ENCODE measurements around the gene TK2.
A peak's percentile ranks its signal among the peaks of the same experiment; 100 is the strongest.
"Not testable (repeated sequence)": the region's sequence is repeated elsewhere in the genome, so short reads cannot be mapped to it uniquely, and the experiment has no call there.

TK2 gene

DNA sequence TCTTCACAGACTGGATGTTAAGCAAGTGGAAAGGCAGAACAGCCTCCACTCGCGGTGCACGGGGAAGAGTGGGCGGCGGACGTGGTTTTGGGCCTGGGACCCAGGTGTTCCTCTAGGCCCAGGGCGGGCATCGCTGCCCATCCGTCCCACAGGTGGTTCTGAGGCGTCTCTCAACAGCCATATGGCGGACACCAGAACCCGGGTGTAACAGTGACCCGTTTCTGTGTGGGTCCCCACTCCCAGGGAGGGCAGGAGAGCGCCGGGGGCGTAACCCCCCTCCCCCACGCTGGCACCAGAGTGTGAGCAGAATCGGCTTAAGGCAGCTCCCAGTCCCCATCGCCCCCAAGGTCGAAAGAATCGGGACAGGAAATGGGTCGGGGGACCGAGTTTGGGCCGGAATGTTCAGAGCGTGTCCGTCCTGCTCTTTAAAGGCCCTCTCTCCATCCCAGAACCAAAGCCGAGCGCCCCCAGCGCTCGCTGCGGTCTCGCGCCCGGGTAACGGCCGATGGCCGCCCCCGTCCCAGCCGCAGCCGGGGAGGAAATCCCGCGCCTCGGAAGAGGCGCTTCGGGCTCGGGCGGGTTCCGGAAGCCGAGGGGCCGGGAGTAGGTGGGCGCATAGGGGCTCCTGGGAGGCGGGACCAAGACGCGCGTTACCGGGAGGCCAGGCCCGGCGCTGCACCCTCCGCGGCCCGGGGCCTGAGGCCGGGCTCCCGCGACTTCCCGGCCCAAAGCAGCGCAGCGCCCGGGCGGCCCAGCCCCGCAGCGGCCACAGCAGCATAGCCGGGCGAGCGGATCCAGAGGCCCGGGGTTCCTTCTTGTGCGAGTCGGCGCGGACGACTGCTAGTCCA is at the start of gene TK2:
Gene TK2 (minus strand): TSS at position 839 of the 848 bp plus-strand sequence. CDS start 61 bp downstream, at position 778.
- peak in 1 of 2 experiments; percentile 34 for DNase-seq

DNA sequence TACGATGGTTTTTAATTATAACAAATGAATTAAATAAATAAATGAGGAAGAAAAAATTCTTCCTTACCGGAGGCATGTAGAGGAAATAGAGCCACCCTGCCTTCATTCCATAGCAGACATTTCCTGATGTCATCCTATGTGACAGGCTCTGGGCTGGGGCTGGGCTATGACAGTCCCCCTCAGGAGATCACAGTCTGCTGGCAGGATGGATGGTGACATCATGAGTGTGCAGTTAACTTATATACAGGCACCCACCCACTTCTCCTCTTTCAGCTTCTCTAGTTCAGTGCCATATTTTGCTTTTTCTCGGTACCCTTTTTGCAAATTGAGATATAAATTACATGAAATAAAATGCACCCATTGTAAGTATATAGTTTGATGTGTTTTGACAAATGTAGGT is 48.2 kb upstream of the TK2 start:
- DNase-seq, result no peak

DNA sequence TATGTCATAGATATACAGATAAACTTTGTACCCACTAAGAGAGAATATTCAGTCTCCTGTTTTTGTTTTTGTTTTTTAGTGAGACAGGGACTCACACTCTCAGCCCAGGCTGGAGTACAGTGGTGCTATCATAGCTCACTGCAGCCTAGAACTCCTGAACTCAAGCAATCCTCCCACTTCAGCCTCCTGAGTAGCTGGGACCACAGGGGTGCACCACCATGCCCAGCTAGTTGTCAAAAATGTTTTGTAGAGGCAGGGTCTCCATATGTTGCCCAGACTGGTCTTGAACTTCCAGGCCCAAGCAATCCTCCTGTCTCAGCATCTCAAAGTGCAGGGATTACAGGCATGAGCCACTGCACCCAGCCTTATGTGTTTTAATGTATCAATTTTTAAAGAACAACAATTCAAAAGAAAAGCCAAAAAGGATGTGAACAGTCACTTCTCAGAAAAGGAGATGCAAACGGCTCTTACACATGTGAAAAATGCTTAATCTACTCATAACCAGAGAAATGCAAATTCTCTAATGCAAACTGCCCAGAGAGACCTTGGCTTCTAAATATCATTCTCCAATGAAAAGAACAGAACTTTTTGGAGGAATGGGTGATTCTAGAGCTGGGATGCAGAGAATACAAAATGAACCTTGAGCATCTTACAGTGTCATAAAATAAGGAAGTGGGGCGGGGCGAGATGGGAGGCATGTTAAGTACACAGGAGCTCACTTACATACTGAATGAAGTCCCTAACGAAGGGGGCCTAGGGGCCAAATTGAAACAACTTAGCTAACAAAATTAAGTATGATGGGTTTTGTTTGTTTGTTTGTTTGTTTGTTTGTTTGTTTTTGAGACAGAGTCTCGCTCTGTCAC is 47.3 kb upstream of the TK2 start:
- no peak for DNase-seq

DNA sequence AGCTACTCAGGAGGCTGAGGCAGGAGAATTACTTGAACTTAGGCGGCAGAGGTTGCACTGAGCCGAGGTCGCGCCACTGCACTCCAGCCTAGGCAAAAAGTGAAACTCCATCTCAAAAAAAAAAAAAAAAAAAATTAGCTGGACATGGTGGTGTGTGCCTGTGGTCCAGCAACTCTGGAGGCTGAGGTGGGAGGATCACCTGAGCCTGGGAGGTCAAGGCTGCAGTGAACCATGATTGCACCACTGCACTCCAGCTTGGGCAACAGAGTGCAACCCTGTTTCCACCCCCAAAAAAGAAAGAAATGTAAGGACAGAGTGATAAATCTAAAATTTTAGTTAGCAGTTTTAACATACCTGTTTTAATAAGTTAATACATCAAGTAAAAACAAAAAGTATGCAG is 46.6 kb upstream of the TK2 start:
- not testable (repeated sequence) for DNase-seq

DNA sequence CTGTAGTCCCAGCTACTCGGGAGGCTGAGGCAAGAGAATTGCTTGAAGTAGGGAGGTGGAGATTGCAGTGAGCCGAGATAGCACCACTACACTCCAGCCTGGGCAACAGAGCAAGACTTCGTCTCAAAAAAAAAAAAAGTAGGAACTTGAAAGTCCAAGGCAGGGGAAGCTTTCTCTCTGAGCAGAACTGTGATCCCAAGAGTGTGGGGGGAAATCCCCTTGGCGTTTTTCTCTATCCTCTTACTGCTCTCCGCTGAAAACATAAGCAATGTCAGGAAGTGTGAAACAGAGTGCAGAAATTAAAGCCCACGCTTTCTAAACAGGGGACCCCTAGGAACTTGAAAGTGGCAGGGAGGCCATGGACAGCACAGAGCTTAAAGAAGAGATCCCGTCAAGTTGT is 44.8 kb upstream of the TK2 start:
- no peak for DNase-seq

DNA sequence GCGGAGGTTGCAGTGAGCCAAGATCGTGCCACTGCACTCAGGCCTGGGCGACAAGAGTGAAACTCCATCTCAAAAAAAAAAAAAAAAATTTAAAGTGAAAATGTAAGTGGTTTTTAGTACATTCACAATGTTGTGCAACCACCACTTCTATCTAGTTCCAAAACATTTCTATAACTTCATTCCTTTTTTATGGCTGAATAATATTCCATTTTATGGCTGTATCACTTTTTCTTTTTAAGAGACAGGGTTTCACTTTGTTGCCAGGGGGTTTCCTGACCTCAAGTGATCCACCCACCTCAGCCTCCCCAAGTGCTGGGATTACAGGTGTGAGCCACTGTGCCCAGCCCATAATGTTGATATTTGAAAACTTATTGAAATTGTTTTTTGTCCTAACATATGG is 42.9 kb upstream of the TK2 start:
- DNase-seq, result no peak

DNA sequence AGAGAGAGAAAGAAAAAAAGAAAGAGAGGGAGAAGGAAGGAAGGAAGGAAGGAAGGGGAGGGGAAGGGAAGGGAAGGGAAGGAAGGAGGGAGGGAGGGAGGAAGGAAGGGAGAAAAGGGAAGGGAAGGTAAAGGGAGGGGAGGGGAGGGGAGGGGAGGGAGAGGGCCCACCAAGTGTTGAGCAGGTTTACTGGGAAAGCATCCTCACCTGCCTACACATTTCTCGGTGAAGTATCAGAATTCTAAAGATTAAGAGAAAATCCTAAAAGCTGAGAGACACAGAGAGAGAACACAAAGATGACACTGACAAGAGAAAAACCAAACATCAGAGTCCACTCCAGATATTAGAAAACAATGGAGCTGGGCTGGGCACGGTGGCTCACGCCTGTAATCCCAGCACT is 42.3 kb upstream of the TK2 start:
- no peak for DNase-seq

DNA sequence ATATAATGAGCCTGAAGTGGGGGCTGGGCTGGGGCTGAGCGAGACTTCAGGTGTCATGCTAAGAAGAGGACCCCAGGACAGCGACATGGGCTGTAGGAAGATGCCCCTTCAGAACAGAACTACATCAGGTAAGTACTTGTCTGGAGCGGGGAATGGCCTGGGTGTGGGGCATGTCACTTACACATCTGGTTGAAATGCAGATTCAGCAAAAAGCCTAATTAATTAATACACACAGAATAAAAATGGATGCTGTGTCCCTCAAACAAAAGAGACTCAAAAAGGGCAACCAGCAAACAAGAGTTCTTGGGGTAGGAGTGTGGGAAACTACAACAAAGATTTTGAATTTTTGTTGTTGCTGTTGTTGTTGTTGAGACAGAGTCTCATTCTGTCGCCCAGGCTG is 41.1 kb upstream of the TK2 start:
- DNase-seq, result no peak

DNA sequence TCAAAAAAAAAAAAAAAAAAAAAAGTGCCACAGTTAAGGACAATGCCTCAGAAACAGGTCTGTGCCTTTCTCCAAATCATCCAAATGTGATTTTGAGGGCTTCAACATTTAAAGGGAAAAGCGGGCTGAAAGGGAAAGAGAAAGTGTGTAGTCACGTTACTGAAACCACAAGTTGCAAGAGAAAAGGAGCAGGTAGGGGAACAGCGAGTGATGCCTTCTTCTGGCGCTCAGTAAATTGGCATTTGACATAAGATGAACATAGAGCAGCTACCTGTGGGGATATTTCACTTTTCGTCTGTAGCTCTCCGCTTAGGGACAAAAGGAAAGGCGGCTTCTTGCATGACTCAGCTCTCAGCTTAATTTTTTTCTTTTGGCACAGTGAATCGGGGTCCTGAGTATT is 40.4 kb upstream of the TK2 start:
- no peak for DNase-seq

DNA sequence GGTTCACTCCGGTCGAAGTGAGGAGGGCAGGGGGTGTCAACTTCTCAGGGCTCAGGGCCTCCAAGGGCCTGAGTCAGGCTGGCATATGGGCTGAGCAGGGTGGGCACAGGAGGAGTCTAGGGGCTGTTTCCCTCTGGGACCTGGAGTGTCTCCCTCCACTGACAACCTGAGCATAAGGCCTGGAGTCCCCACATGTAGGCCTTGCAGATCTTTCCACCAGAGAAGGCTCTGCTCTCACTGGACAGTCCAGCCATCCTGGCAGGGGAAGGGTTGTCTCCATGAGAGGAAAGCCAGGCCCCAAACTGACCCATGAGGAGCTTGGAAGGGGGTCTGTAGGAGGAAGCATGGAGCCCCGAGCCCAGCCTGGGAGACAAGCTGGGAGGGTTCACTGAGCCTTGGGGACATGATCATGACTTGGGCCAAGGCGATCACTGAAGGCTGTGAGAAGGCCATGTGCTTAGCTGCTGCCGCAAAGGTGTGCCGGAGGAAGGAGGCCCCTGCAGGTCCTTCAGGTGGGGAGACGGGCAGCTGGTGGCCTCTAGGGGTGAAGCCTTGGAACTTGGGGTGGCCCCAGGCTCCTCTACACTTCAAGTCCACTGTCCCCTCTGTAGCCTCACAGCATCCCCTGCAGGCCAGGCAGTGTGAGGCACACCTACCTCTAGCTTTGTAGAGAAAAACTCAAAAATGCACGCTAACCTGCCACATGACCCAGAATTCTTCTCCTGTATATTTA is 39.2 kb upstream of the TK2 start:
- no peak for DNase-seq

DNA sequence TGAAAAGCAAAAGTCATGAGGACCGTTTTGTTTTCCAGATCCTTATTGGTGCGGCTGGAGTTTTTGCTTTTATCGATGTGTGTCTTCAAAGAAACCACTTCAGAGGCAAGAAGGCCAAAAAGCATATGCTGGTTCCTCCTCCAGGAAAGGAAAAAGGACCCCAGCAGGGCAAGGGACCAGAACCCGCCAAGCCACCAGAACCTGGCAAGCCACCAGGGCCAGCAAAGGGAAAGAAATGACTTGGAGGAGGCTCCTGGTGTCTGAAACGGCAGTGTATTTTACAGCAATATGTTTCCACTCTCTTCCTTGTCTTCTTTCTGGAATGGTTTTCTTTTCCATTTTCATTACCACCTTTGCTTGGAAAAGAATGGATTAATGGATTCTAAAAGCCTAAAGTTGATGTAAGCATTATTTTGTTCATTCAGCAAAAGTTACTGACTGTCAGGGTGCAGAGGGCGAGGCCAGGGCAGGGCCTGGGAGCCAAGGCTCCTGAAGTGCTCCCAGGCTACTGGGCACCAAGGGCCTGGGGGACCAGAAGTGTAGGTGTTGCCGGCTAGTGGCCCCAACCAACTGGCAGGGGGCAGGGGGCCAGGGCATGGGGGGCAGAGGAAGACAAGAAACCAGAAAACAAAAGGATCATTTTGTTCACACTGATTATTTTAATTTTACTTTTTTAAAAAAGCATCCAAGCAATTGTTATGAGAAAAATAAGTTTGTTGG is 38.1 kb upstream of the TK2 start:
- DNase-seq, result no peak

DNA sequence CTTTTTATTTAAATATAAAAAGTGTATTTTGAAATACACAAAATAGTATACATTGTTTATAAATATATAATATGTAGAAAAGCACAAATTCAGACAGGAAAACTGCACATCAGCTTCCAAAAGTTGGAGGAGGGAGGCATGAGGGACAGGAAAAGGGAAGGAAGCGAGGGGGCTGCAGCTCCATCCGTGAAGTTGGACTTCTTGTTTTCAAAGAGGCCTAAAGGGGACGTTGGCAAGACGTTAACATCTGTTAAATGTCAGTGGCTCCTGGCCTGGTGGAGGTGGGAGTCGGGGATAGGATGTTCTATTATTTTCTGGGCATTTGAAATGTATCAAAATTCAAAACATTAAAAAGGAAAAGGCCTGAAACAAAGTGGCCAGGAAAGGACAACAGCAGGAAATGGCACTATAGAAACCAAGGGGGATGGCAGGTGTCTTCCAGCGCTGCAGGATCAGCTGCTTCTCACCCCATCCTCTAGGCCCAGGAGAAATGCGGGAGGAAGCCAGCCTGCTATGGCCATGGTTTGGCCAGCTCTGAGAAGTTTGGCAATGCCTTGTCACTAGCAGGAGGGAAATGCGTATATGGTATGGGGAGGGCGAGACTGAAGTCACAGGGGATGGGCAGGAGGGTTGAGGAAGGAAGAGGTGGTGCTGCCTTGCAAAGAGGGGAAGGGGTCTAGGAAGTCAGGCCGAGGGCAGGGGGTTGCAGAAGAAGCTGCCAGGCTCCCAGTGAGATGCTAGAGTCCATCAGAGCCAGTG is 35.7 kb upstream of the TK2 start:
- no peak for DNase-seq

DNA sequence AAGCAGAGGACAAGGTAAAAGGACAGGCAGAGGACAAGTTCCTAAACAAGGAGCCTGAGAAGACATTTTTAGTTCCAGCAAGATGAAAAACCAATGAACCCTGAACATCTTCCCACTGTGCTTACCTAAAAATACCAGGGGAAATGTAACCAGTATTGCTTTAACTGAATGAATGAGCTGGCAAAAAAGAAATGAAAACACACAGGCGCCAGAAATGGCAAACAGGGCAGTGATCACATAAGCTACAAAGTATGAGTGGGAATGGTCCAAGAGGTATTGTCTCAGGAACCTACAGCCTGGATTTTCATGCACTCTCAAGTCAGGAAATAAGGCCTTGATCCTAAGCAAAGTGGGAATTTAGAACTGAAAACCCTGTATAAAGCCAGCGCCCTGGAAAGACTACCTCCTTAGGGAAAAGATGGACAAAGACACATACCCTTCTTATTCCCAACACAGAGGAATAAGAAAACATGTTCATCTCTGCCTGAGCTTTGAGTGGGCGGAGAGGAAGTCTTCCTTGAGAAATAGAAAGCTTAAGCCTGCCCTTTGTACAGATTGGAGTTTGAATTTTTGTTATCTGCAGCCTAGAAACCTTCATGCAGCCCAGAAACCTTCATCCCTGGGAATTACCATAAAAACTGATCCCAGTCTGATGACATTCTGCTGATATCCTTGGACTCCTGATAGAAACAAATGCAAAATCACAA is 31.5 kb upstream of the TK2 start:
- DNase-seq, result no peak

DNA sequence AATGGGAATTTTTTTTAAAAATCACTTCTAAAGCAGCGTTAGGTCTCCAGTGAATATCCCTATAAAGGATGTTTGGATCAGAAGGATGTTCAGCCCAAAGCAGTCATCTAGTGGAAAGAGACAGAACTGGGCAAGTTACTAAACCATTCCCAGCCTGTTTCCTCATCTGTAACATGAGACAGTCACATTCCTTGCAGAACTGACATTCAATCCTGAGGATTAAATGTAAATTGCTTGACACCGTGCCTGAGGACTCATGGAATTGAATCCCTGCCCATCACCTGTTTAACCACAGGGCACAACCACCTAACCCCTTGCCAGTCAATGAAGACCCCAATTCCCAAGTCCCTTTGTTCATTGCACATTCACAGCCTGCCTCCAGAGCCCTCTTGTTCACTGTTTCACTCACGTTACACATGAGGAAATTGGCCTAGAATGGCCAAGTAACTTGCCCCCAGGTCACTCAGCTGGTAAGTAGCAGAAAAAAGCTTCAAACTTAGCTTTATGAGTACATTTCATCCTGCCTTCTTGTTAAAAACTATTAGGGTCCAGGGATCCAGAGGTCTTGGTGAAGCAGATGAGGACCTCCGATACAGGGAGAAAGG is 30.8 kb upstream of the TK2 start:
- DNase-seq, result no peak

DNA sequence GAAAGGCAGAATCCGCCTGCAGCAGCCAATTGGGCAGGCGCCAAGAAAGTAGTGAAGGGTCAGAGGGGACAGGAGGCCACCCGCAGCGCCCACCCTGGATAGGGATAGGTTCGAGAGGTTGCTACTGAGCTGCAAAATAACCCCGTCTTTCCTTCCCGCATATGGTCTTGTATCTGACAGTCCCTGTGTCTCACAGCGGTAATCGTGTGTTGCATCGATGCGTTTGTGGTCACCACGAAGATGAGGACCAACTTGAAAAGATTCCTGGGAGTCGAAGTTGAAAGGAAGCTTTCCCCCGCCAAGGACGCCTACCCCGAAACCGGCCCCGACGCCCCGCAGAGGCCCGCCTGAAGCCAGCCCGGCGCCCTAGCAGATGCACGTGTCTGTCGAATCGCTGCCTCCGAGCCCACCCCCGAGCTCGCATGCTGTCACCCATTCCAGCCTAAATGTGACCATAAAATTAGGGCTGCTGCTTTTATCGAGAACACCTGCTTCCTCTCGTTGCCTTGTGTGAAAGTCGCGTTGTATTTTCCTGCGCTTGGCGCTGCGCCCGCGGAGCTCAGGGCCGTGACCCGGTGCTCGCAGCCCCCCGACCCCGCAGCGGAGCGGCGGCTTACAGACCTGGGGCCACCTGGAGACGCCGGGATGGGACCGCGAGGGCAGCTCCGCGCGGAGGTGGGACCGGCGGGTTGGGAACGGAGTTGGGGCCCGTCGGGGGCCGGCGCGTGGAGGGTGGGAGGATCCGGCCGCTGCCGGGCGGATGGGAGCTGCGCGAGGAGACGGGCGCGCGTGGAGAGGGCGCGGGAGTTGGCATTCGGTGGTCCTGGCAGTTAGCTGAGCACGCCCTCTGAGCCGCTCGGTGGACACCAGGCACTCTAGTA is 29.0 kb upstream of the TK2 start, which contains the start of gene CMTM2:
Gene CMTM2 (plus strand): TSS at position 813 of the 881 bp plus-strand sequence. CDS start 145 bp downstream, outside the sequence.
- no peak for DNase-seq

DNA sequence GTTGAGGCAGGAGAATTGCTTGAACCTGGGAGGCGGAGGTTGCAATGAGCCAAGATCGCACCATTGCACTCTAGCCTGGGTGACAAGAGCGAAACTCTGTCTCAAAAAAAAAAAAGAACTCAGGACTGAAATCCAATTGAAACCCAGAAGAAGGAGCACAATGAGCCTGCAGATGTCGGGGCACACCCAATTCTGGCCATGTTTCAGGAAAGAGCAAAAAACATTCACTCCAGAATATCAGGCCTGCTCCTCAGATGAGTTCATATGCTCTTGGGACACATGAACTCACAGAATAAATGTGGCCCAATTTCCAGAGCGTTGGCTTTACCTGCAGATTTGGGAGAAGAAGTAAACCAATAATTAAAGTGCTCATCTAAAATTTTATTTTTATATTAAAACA is 26.4 kb upstream of the TK2 start:
- DNase-seq, result no peak

DNA sequence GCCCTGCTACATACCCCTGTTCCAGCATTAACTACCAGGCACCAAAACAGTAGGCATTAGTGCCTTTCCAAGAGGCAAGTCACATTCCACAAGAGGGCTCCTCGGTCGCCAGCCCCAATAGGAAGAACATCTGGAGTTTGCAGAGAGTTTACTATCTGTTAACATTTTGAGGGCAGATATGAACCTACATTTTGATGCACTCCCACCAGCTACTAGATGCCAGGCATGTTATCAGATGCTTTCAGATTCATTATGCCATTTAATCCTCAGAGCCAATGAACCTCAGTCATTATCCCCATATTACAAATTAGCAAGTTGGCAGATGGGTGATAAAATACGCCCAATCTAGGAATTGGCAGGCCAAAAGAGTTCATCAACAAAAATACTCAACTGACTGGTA is 25.1 kb upstream of the TK2 start:
- no peak for DNase-seq

DNA sequence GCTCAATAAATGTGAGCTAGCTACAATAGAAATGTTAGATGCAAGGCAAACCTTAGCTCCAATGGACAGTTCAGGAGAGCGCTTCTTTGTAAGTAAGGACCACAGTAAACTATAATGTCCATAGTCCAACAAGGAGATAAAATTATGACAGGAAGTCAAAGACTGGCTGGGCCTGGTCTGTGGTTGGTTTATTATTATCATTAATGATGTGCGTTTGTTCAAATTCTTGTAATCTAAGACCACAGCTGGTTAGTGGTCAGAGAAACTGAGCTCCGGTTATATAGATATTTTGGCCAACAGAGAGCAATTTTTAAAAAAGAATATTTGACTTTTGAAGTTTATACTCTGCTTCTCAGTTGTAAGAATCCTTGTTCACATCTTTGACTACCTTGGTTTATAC is 24.6 kb upstream of the TK2 start:
- DNase-seq, result no peak

DNA sequence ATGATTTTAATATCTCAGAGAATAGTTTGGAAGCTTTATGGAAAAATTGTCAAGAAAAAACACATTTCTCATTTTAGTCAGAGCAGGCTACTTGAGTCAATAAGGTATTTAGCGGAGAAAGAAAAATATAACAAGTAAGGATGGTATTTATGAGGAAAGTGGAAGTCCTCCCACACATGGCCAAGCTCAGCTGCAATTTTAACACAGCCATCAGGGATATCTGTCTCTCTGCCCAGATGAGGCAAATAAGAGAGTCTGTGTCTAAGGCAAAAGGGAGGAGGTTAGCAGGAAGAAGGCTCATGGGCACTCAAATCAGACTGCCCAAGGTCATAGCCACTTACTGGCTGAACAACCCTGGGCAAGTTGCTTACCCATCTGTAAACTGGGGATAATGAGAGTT is 24.2 kb upstream of the TK2 start:
- DNase-seq, result no peak

DNA sequence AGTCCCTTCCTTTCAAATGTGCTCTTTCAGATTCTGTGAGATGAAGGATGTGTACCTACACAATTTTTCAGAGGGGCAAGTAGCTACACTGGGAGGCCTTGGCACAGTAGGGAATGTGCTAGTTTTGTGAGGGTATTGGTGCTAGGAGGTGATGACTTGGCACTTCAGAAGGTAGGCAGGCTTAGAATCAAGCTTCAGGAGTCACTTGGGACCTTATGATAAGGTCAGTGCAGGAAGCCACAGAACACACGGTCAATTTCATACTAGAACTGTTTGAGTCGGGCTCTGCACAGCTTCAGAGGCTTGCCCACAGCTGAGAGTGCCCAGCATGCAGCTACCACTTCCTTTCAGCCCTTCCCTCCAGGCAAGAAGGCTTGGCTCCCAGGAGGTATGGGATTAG is 22.4 kb upstream of the TK2 start:
- no peak for DNase-seq
